Amygdala (tissue), 56 donors: ENCODE data around the gene ZNF787.
A peak's percentile ranks its signal among the peaks of the same experiment; 100 is the strongest.
"Not testable (repeated sequence)": the region's sequence is repeated elsewhere in the genome, so short reads cannot be mapped to it uniquely, and the experiment has no call there.

ENCODE experiments used
- DNase-seq, 56 donors: peaks; one replicate each; lab custom pipeline; 2025; lab: John Stamatoyannopoulos, UW

Gene ZNF787

GRCh38 chr19:56107626-56108351 lies 13.3 kb downstream of the ZNF787 start:
- peak in 12 of 56 donors; percentile 7 to 47 (median 28) for DNase-seq

- DNase-seq: no peak
These were observed 14.1 kb downstream of the ZNF787 start for GRCh38 chr19:56106993-56107392.

- no peak for DNase-seq
These were observed 14.7 kb downstream of the ZNF787 start for GRCh38 chr19:56106397-56106849.

GRCh38 chr19:56105831-56106396 lies 15.2 kb downstream of the ZNF787 start:
- DNase-seq: peak in 1 of 56 donors; percentile 18

- DNase-seq: peak in 39 of 56 donors; percentile 6 to 75 (median 43)
These were observed 15.9 kb downstream of the ZNF787 start for GRCh38 chr19:56105090-56105701.

- no peak for DNase-seq
These were observed 16.7 kb downstream of the ZNF787 start for GRCh38 chr19:56104423-56104822.

DNA sequence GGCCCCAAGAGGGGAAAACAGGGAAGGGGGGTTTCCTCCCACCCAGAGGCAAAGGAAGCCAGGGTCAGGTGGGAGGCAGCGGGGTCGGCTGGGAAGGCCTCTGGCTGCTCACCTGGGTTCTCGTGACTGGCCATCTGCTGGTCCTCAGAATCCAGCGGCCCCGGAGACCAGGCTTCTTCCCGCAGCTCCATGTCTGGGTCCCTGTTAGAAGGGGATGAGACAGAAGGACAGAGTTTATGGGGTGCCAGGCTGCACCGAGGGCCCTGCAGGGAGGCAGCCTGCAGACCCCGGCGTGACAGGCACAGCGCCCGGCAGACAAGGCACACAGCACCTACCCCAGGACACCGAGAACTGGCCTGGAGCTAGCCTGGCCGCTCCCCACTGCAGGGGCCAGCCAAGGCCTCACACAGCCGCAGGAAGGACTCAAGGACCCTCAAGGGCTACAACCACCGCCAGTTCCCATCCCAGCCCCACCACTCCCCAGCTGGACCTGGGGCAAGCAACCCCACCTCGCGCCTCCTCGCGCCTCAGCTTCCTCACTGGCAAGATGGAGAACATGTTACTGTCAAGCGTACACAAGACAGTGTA lies 18.0 kb downstream of the ZNF787 start:
- DNase-seq: no peak

DNA sequence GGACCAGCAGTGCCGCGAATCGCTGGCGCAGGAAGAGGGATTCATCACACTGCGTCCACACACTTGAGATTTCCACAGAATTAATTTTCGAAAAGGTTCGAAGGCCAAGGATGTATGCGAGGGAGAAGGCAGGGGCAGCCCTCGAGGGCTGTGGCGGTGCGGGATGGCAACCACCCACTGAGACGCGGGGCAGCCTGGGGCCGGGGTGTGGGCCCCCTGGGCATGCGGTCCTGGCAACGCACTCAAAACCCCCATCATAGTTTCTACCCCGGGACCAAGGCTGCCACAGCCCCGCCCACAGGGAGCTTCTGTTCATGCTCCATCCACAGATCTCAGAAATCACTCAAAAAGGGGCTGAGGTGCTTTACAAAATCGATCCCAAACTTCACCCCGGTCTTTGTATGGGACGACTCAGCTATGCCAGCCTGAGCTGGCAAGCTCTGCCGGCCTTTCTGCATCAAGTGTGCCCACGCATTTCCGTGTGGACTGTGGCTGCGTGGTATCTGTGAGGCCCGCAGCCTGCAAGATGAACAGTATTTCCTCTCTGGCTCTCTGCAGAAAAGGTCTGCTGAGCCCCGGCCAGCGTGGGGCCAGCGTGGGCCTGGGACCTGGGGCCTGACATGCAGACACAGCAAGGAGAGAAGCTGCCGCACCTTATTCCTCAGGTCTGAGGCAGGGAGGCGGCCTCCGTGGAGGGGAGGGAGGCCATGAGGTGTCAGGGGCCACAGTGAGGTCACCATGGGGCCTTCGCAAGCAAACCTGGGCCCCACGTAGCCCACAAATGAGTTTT lies 19.2 kb downstream of the ZNF787 start:
- DNase-seq: peak in 1 of 56 donors; percentile 9

DNA sequence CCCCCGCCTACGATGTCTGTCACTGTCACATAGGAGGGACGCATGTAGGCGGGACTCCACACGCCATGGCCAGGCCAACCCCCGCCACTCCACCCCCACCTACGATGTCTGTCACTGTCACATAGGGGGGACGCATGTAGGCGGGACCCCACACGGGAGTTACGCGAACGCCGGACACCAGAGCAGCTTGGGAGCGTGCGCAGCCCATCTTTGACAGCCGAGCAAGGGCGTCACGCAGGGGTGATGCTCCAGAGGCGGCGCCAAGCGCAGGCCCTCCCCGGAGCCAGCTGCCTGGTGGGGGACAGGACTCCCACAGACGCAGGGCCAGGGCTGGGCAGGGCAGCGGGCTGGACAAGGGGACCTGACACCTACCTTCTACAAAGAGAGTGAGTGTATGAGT lies 20.0 kb downstream of the ZNF787 start:
- no peak for DNase-seq

- DNase-seq: no peak
These were observed 21.2 kb downstream of the ZNF787 start for GRCh38 chr19:56099638-56100539.

DNA sequence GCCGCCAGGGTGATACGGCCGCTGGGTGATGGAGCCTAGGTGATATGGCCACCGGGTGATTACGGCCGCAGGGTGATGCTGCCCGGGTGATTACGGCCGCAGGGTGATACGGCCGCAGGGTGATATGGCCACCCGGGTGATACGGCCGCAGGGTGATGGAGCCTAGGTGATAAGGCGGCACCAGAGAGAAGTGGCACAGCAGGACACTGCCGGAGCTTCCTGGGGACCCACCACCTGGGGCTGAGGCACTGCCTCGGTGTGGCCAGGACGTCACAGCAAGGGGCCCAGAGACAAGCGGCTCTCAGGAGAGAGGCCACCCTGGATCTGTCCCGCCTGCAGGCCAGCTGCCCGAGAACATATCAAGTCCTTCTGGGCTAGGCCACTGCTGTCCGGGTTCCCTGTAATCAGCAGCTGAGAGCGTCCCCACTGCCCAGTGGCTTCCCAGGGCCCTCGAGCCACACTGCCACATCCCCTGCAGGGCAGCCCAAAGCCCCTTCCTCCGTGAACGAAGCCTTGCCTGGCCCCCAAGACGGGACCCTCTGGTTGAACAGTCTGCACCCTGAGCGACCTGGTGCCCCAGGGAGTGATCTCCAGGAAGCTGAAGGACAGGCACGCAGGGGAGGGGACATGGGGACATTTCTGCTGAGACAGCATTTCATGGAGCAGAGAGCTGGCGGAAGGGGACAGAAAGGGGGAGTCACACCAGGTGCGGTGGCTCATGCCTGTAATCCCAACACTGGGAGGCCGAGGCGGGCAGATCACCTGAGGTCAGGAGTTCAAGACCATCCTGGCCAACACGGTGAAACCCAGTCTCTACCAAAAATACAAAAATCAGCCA lies 22.1 kb downstream of the ZNF787 start:
- no peak for DNase-seq

DNA sequence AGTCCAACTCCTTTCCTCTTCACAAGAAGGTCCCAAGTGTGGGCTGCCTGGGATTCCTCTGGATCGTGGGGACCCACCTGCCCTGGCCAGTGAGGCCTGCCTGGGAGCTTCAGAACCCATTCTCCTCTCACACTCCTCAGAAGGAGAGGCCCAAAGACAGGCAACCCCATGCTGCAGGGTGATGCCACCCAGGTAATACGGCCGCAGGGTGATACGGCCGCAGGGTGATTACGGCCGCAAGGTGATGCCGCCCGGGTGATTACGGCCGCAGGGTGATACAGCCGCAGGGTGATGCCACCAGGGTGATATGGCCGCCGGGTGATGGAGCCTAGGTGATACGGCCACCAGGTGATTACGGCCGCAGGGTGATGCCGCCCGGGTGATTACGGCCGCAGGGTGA lies 22.9 kb downstream of the ZNF787 start:
- DNase-seq: not testable (repeated sequence)

DNA sequence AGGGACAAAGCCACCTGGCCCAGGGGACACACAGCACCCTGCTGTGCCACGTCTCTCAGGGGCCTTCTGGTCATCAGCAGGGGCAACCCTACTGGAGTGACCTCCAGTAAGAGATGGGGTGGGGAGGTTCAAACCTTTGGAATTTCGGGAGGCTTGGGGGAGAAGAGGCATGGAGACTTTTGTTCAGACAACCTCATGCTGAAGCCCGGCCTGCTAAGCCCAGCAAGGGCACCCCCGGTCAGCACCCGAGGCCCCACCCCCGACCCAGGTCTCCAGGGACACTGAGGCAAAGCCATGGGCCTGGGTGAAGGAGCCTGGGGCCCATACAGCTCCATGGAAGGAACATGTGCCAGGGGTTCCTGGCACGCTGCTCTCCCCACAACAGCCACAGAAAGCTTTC lies 23.3 kb downstream of the ZNF787 start:
- no peak for DNase-seq

GRCh38 chr19:56097306-56097705 lies 23.8 kb downstream of the ZNF787 start:
- DNase-seq: no peak

GRCh38 chr19:56096665-56097064 lies 24.4 kb downstream of the ZNF787 start:
- no peak for DNase-seq

GRCh38 chr19:56094449-56094848 lies 26.6 kb downstream of the ZNF787 start:
- no peak for DNase-seq

- DNase-seq: no peak
These were observed 28.1 kb downstream of the ZNF787 start for GRCh38 chr19:56092685-56093631.
